Right atrium auricular region (tissue), 2 donors: ENCODE data around the gene LRRC18. TPM values are rescaled to one million over a fixed set of nuclear protein-coding genes. Genes with fewer than 3 reads are reported as not detected.

Experiments used
- DNase-seq: peaks from one replicate; pipeline ENCODE4 v3.0.0-alpha.2; 2019; ENCODE audit warnings: low spot score
- H3K27ac ChIP-seq, 2 donors: fragments of 200-600 bp; sonication (generic); 1 replicate in 1 of 2; 2 replicates in 1 of 2; pipeline ENCODE4 v1.5.1; 2016 to 2019
- H3K27me3 ChIP-seq, 2 donors: fragments of 200-600 bp; sonication (generic); one replicate each; pipeline versions ENCODE4 v1.5.1 to v1.6.0; 2017 to 2019
- H3K36me3 ChIP-seq: fragments of 200-600 bp; sonication (generic); one replicate; pipeline ENCODE4 v1.5.1; 2016
- H3K4me1 ChIP-seq, 2 donors: fragments of 200-600 bp; sonication (generic); one replicate each; pipeline versions ENCODE4 v1.5.1 to v1.6.0; 2017 to 2019
- H3K4me3 ChIP-seq, 2 donors: fragments of 200-600 bp; sonication (generic); 1 replicate in 1 of 2; 2 replicates in 1 of 2; pipeline ENCODE4 v1.5.1; 2017 to 2019; ENCODE audit warnings: mild to moderate bottlenecking in 1 of 2, moderate library complexity in 1 of 2
- H3K9me3 ChIP-seq, 2 donors: fragments of 200-600 bp; sonication (generic); one replicate each; pipeline ENCODE4 v1.5.1; 2019
- CTCF ChIP-seq, 2 donors: fragments of 200-600 bp; sonication (generic); IDR thresholded peaks; one replicate each; pipeline ENCODE4 v1.5.1; 2019; ENCODE audit warnings: antibody characterized with exemption in 2 of 2
- total RNA-seq, 2 donors: library from RNA; depleted of rRNA; stranded (reverse); fragments of >200 nt; gene quantifications; one replicate each; pipeline ENCODE4 v1.1.0, GENCODE V29; 2016

The LRRC18 gene
- total RNA-seq, 2 donors from 2014 or later = not detected

- H3K4me3 ChIP-seq = no peak overlapping the region
- H3K27me3 ChIP-seq = no peaks in the 10 kb centered on the region
- H3K4me1 ChIP-seq = peaks cover 0 to under 1% of the 10 kb centered on the region in 2 donors
- TF ChIP-seq CTCF (IDR thresholded peaks at IDR 0.05) = no peak
- H3K27ac ChIP-seq = no peak overlapping the region
- H3K9me3 ChIP-seq = no peaks in the 10 kb centered on the region
- DNase-seq = no peak
- no peaks in the 10 kb centered on the region for H3K36me3 ChIP-seq
Measured at GRCh38 chr10:48894911-48895802, 44.5 kb downstream of the LRRC18 start.

GRCh38 chr10:48890888-48891850, 48.5 kb downstream of the LRRC18 start:
- no peak overlapping the region for H3K27ac ChIP-seq
- no peaks in the 10 kb centered on the region for H3K36me3 ChIP-seq
- no peak for TF ChIP-seq CTCF (IDR thresholded peaks at IDR 0.05)
- H3K4me3 ChIP-seq = no peak overlapping the region
- no peak for DNase-seq
- H3K9me3 ChIP-seq = no peaks in the 10 kb centered on the region
- no peaks in the 10 kb centered on the region for H3K4me1 ChIP-seq
- no peaks in the 10 kb centered on the region for H3K27me3 ChIP-seq

DNA sequence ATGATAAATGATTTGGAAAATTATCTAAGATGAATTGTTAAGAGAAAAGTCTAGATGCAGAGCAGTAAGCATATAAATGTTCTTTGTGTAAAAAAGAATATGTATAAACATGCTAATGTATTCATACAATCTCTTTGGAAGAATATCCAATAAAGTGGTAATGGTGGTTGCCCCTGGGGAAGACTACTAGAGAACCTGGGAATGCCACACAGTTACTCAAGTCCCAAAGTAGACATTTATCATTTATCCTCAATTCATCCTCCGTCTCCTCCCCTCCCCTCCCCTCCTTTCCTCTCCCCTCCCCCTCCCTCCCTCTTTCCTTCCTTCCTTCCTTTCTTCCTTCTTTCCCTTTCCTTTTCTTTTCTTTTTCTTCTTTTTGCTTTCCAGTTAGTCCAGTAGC, 51.7 kb downstream of the LRRC18 start:
- H3K27ac ChIP-seq = no peak overlapping the region
- H3K4me3 ChIP-seq = no peak overlapping the region
- no peak for DNase-seq
- TF ChIP-seq CTCF (IDR thresholded peaks at IDR 0.05) = no peak
- no peaks in the 10 kb centered on the region for H3K9me3 ChIP-seq
- H3K36me3 ChIP-seq = no peaks in the 10 kb centered on the region
- no peaks in the 10 kb centered on the region for H3K4me1 ChIP-seq
- H3K27me3 ChIP-seq = no peaks in the 10 kb centered on the region

DNA sequence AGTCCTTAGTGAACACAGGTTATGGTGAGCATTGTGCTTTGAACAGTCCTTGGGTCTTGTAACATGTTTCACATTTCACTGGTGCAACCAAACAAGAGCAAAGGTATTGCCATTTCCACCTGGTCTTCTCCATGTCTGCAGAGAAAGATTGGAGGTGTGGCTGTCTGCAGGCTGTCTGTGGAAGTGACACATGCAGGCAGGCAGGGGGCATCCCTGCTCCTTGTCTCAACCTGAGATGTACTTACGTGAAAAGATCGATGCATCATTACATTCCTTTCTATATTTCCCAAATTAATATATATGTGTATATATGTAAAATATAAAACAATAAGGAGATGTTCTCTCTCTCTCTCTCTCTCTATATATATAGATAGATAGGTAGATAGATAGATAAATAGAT, 54.3 kb downstream of the LRRC18 start:
- TF ChIP-seq CTCF (IDR thresholded peaks at IDR 0.05) = peak in 1 of 2 donors; percentile 42
- DNase-seq = peak; percentile 46
- no peaks in the 10 kb centered on the region for H3K4me1 ChIP-seq

DNA sequence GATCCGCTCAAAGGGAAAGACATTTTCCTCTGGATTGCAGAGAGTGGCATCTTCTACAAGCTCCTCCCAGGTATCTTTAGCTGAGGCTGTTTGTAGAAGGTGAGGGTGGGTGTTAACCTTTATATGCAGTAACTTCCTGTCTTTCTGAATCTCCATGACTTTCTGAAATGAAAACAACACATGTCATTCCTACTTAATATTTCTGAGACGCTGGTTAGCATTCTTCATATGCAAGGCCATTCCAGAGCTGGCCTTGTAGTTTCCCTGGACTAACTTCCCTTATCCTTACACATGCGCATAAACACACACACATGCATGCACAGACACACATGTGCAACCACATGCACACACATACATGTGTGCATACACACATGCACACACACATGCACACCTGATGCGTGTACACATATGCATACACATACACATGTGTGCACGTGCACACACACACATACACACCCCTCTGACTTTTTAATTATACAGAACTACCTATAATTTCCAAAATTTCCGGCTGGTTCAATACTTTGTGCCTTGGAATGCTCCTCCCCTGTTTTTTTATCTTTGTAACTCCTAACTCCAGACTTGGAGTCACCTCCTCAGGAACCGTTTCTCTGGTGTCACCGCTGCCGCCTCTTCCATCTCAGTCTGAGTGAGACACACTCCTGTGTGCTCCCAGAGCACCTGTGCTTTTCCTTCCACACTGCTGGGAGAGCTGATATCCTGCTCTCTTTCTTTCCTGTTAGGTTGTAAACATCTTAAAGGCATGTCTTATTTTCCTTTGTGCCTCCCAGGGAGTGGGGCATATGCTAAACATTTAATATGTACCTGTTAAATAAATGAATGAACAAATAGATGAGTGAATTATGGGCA, 55.2 kb downstream of the LRRC18 start:
- Histone ChIP-seq H3K4me1 (no peaks in the 10 kb centered on the region), H3K4me3 (no peak overlapping the region), H3K36me3 (no peaks in the 10 kb centered on the region), H3K27ac (no peak overlapping the region), H3K27me3 (no peaks in the 10 kb centered on the region), H3K9me3 (no peaks in the 10 kb centered on the region)
- DNase-seq = peak; percentile 30
- TF ChIP-seq CTCF (IDR thresholded peaks at IDR 0.05) = no peak

More for the DNA sequence above, 54.3 kb downstream of the LRRC18 start:
- H3K9me3 ChIP-seq = no peaks in the 10 kb centered on the region
- H3K36me3 ChIP-seq = no peaks in the 10 kb centered on the region
- no peaks in the 10 kb centered on the region for H3K27me3 ChIP-seq
- no peak overlapping the region for H3K4me3 ChIP-seq
- H3K27ac ChIP-seq = no peak overlapping the region
